Measurements from ENCODE around the gene SPOCK1.

Gene SPOCK1

DNA sequence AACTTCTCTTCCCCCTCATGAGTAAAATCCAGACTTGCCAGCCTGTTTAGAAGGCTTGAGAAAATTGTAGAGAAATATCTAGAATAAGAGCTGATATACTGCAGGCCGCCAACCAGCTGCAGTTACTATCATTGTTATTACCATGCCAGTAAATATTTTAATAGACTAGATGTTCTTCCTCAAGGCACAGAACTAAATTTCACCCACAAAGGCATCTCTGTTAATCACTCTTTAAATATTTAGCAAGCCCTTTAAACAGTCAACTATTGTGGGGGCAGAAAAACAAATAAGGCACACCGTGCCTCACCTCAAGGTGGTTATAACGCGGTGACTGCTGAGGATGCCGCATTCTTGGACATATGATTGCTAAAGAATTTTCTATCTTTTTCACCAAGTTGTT is 147.0 kb downstream of the SPOCK1 start:
- no peak for DNase-seq

DNA sequence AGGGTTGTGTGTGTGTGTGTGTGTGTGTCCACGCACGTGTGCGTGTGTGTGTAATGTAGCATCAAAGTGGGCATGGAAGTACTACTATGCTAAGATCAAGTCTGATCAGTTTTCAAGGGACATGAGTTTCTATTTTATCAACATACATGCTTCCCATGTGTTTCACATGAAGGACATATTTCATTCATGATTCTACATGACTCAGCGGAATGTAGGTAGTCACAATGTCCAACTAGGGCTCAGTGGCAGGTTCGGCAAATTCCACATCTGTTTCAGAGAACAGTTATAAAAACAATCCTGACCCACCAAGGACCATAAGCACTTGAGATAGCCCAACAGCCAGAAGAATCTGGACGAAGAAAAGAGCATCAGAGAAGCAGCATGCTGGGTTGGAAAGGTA is 148.3 kb downstream of the SPOCK1 start:
- no peak for DNase-seq

GRCh38 chr5:137348759-137349158 is 150.4 kb downstream of the SPOCK1 start:
- DNase-seq, result peak in 1 of 2 experiments; percentile 57

GRCh38 chr5:137347865-137348264 is 151.3 kb downstream of the SPOCK1 start:
- peak; percentile 92 to 96 for DNase-seq

- DNase-seq, result peak; percentile 93 to 94
Observed at GRCh38 chr5:137346281-137346680, 152.8 kb downstream of the SPOCK1 start.

DNA sequence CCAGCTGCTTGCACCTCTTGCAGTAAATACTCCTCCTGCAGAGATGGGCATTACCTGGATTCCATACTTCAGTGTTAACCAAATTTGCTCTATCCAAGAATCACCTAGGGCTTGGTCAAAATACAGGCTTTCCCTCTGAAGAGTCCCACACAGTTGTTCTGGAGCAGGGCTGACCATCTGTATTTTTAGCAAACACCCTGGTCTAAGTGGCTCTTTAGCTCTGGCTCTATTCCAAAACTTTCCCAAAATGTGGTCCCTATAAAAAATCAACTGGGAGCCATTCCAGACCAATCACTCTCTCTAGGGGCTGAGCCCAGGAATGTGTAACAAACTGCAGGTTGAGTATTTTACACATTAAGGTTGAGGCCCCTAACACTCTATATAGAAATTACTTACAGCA is 153.7 kb downstream of the SPOCK1 start:
- peak in 1 of 2 experiments; percentile 29 for DNase-seq

GRCh38 chr5:137344723-137345322 is 154.3 kb downstream of the SPOCK1 start:
- peak; percentile 83 to 89 for DNase-seq

- no peak for DNase-seq
Observed at GRCh38 chr5:137344021-137344420, 155.1 kb downstream of the SPOCK1 start.

- DNase-seq, result no peak
Observed at GRCh38 chr5:137342764-137343163, 156.4 kb downstream of the SPOCK1 start.

DNA sequence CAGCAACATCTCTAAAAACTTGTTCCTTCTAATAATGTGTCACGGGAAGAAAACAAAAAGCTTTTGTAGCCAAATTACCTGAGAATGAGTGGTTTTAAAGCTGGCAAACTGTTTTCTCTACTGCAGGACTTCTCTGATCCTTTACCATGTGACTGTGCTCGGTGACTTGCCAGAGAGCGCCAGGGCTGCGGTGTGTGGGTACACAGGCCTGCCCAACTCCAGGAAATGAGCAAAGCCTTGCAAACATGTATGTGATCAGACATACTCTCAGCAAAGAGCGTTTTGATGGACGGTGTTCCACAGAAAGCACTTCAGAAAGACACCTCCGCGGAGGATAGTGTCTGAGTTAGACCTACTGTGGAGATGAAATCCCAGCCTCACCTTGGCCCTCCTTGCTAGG is 157.3 kb downstream of the SPOCK1 start:
- no peak for DNase-seq

- no peak for DNase-seq
Observed at GRCh38 chr5:137340881-137341280, 158.2 kb downstream of the SPOCK1 start.

DNA sequence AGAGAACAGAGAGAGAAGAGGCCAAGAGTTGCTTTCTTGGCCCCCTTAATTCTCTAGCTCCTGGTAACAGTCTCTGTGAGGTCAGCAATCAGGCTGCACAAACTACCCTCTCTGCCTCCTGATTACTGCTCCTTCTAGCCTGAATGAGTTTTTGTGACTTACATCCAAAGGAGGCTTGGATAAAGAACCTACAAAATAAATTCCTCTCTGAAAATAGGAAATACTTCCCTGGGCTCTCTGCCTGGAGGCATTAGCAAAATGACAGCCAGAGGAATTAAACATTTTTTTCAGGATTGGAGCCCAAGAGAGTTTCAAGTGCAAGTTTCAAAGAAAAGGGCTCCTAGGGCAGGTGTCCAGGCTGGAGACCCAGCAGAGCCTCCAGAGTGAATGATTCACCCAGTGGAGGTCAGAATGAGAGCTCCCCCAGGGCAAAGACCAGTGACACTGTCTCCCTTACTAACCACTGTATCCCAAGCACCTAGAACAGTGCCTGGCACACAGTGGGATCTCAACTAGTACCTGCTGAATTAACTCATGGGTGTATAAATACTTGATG is 162.5 kb downstream of the SPOCK1 start:
- no peak for DNase-seq

DNA sequence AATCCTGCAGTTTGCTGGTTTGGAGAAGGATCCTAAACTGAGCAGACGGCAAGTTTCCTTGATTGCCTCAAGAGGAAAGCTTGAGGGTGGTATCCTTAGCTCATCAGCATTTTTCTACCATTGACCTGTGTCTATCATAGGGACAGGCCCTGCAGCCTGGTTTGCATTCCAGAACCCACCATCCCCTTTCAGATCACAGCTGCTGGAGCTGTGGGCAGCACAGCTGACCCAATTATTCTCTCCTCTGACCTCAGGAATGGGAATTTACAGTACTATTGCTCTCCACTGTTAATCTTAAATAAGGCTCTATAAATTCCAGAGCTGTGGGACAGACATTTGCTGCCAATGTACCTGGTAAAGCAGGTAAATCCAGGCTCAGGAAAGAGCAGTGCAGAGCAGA is 163.0 kb downstream of the SPOCK1 start:
- DNase-seq, result no peak

DNA sequence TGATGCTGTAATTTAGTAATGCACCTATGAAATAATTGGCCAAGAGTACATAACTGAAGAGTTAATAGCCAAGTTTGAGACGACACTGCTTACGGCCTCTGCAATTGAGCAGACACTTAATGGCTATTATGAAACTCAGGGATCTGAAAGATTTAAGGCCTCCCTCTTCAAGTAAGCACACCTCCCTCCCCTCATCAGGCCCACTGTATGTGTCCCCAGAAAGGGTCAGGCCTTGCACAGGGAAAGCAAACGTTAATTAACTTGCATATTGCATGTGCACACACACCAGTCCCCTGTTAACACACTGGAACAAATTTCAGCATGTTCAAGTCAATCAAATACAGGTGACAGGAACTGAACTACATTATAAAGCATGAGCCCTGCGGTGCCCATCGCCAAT is 163.6 kb downstream of the SPOCK1 start:
- no peak for DNase-seq

DNA sequence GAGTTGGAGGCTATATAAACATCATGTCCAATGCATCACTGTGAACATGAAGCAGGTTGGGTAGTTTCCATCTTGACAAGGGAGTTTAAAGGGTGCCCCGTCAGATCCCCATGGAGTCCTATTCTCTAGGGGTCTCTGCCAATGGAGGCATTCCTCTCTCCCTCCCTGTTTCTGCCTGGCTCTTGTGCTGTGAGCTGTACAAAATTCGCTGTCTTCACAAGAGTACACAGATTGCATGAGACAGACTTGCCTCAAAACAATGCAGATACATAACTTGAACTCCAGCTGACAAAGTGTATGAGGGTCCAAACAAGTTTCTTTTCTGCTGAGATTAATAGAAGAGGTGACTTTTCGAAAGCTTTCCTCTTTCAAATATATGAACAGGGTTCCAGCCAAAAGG is 165.2 kb downstream of the SPOCK1 start:
- no peak for DNase-seq

GRCh38 chr5:137333475-137333874 is 165.7 kb downstream of the SPOCK1 start:
- DNase-seq, result no peak

- DNase-seq, result peak; percentile 92 to 94
Observed at GRCh38 chr5:137332296-137332695, 166.8 kb downstream of the SPOCK1 start.

- DNase-seq, result peak in 1 of 2 experiments; percentile 9
Observed at GRCh38 chr5:137329586-137330296, 169.4 kb downstream of the SPOCK1 start.

GRCh38 chr5:137328991-137329390 is 170.1 kb downstream of the SPOCK1 start:
- DNase-seq, result no peak

GRCh38 chr5:137328463-137328862 is 170.7 kb downstream of the SPOCK1 start:
- DNase-seq, result no peak

DNA sequence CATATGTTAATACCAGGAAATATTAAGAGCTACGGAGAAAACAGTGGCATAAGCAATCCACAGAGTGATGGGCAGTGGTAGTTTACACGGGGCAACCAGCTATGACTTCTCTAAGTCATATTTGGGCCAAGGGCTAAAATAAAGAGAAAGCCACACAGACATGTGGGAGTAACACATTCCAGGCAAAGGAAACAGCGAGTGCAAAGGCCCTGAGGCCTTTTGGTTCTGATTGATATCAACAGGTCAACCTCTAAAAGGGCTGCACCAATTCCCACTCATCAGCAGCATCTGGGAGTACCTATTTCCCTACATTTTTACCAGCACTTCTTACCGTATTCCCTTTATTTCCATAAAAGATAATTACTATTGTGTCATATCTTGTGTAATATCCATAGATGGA is 173.4 kb downstream of the SPOCK1 start:
- DNase-seq, result no peak

- DNase-seq, result peak; percentile 38 to 63
Observed at GRCh38 chr5:137320056-137321045, 178.8 kb downstream of the SPOCK1 start.

DNA sequence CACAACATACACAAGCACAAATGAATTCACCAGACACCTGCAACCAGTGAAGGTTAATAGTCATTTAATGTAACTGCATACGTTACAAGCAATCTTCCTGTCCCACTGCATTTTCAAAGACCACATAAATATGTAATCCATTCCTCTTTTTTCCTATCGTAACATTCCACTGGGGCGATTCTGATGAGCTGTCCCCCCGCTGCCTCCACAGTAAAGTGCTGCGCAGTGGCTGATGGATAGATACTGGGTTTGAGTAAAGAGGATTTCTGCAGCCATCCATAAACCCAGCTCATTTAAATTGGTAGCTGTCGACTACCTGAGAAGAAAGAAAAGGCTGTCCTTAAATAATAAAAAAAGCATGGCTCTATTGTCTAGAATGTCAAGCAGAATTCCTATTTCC is 181.1 kb downstream of the SPOCK1 start:
- no peak for DNase-seq

Data from NCI-H526 (cell line).